GM12891 (cell line): ENCODE measurements around the gene GALNT18.

Experiments used
- PAX5 ChIP-seq: IDR thresholded peaks from 2 replicates; pipeline ENCODE4 v1.6.1; 2011; ENCODE audit warnings: low read length, moderate library complexity, mild to moderate bottlenecking; ENCODE audit not compliant: insufficient read depth, severe bottlenecking
- POLR2A ChIP-seq: IDR thresholded peaks from 2 replicates; pipeline ENCODE4 v1.6.1; 2011; ENCODE audit warnings: low read depth, low read length, control low read depth
- POLR2AphosphoS5 ChIP-seq: IDR thresholded peaks from 2 replicates; pipeline ENCODE4 v1.6.1; 2011; ENCODE audit warnings: low read depth, low read length, control low read depth
- SPI1 ChIP-seq: IDR thresholded peaks from 2 replicates; pipeline ENCODE4 v1.6.1; 2011; ENCODE audit warnings: low read depth, low read length, control low read depth
- TAF1 ChIP-seq: IDR thresholded peaks from 2 replicates; pipeline ENCODE4 v1.6.1; 2011; ENCODE audit warnings: low read depth, low read length, control low read depth

GRCh38 chr11:11558826-11559225, 63.0 kb downstream of the GALNT18 start:
- TF ChIP-seq POLR2AphosphoS5 (no peak), TAF1 (no peak), SPI1 (no peak), POLR2A (no peak), PAX5 (no peak)
